Measurements from ENCODE around the gene COL6A3. TPM values are rescaled to one million over a fixed set of nuclear protein-coding genes. Genes with fewer than 3 reads are reported as not detected.

Gene COL6A3
- total and polyA plus RNA-seq, 2 donors (not counting 1 experiment from before 2014, with no cell fraction given), result 0.01 to 0.10 TPM

- Histone ChIP-seq H4K20me1 (ENCODE audit: control insufficient read depth, insufficient read depth, low read length, poor library complexity, severe bottlenecking) (no peaks in the 10 kb centered on the region), H3K9me3 (ENCODE audit: control extremely low read depth in 1 of 3, control insufficient read depth in 2 of 3, insufficient read depth in 1 of 3, low read length in 2 of 3) (no peaks in the 10 kb centered on the region), H3K79me2 (ENCODE audit: control insufficient read depth, insufficient read depth, low read length) (no peaks in the 10 kb centered on the region), H3K4me3 (ENCODE audit: control extremely low read depth in 1 of 5, extremely low read depth in 1 of 5, insufficient read depth in 1 of 5, low read depth in 2 of 5, low read length in 4 of 5) (no peak overlapping the region), H3K27ac (ENCODE audit: low read length in 2 of 2) (no peak overlapping the region), H3K4me1 (ENCODE audit: control insufficient read depth in 2 of 2, insufficient read depth in 2 of 2, low read length in 2 of 2) (no peaks in the 10 kb centered on the region), H2AFZ (ENCODE audit: insufficient read depth, low read depth, low read length, poor library complexity, severe bottlenecking) (no peak overlapping the region), H3K4me2 (replicated peaks; ENCODE audit: low read depth, low read length, poor library complexity, severe bottlenecking) (no peak overlapping the region), H3K9ac (ENCODE audit: low read length) (no peak overlapping the region), H3K27me3 (replicated peaks in 1 of 4; ENCODE audit: control extremely low read depth in 1 of 4, control insufficient read depth in 3 of 4, insufficient read depth in 4 of 4, low read length in 3 of 4) (peaks cover 0 to 8% (median 2%) of the 10 kb centered on the region in 4 experiments), H3K36me3 (replicated peaks in 1 of 2; ENCODE audit: control extremely low read depth in 1 of 2, control insufficient read depth in 1 of 2, extremely low read depth in 1 of 2, insufficient read depth in 2 of 2, low read length in 1 of 2) (no peaks in the 10 kb centered on the region)
- no peak overlapping the region for H3K4me3 Mint-ChIP-seq
- WGBS (ENCODE audit: insufficient coverage), result 90% methylated on average over 7 of the region's 8 CpGs
- peaks cover 28% of the 10 kb centered on the region for H3K27me3 Mint-ChIP-seq
- TF ChIP-seq EZH2 (IDR thresholded peaks at IDR 0.05; ENCODE audit: borderline replicate concordance, insufficient read depth, low read depth, low read length, poor library complexity, severe bottlenecking) (no peak), CTCF (IDR thresholded peaks at IDR 0.05) (no peak)
- no peaks in the 10 kb centered on the region for H3K9me3 Mint-ChIP-seq (ENCODE audit: insufficient read depth)
- no peak for DNase-seq
- H3K4me1 Mint-ChIP-seq, result no peaks in the 10 kb centered on the region
- H3K27ac Mint-ChIP-seq, result no peak overlapping the region
- no peak for ATAC-seq (ENCODE audit: low read depth)
- POLR2A ChIA-PET, result no interaction called here
- intact Hi-C loops (cut with micrococcal nuclease), result no loop called here
- CTCF ChIA-PET, result no interaction called here
Observed at GRCh38 chr2:237408335-237409000, 5.5 kb downstream of the COL6A3 start.

- POLR2A ChIA-PET, result no interaction called here
- Mint-ChIP-seq H3K9me3 (ENCODE audit: insufficient read depth) (no peaks in the 10 kb centered on the region), H3K27me3 (peaks cover 28% of the 10 kb centered on the region), H3K4me3 (no peak overlapping the region), H3K27ac (no peak overlapping the region), H3K4me1 (no peaks in the 10 kb centered on the region)
- H4K20me1 ChIP-seq (ENCODE audit: control insufficient read depth, insufficient read depth, low read length, poor library complexity, severe bottlenecking), result no peaks in the 10 kb centered on the region
- no peaks in the 10 kb centered on the region for H3K79me2 ChIP-seq (ENCODE audit: control insufficient read depth, insufficient read depth, low read length)
- H3K9me3 ChIP-seq (ENCODE audit: control extremely low read depth in 1 of 3, control insufficient read depth in 2 of 3, insufficient read depth in 1 of 3, low read length in 2 of 3), result no peaks in the 10 kb centered on the region
- H2AFZ ChIP-seq (ENCODE audit: insufficient read depth, low read depth, low read length, poor library complexity, severe bottlenecking), result no peak overlapping the region
- H3K36me3 ChIP-seq (replicated peaks in 1 of 2; ENCODE audit: control extremely low read depth in 1 of 2, control insufficient read depth in 1 of 2, extremely low read depth in 1 of 2, insufficient read depth in 2 of 2, low read length in 1 of 2), result no peaks in the 10 kb centered on the region
- intact Hi-C loops (cut with micrococcal nuclease), result no loop called here
- H3K9ac ChIP-seq (ENCODE audit: low read length), result no peak overlapping the region
- ATAC-seq (ENCODE audit: low read depth), result no peak
- WGBS (ENCODE audit: insufficient coverage), result 83% methylated on average over 1 of the region's 4 CpGs
- H3K27ac ChIP-seq (ENCODE audit: low read length in 2 of 2), result no peak overlapping the region
- TF ChIP-seq EZH2 (IDR thresholded peaks at IDR 0.05; ENCODE audit: borderline replicate concordance, insufficient read depth, low read depth, low read length, poor library complexity, severe bottlenecking) (no peak), CTCF (IDR thresholded peaks at IDR 0.05) (no peak)
- no peak for DNase-seq
- CTCF ChIA-PET, result no interaction called here
- H3K27me3 ChIP-seq (replicated peaks in 1 of 4; ENCODE audit: control extremely low read depth in 1 of 4, control insufficient read depth in 3 of 4, insufficient read depth in 4 of 4, low read length in 3 of 4), result peaks cover 0 to 8% (median 2%) of the 10 kb centered on the region in 4 experiments
- no peaks in the 10 kb centered on the region for H3K4me1 ChIP-seq (ENCODE audit: control insufficient read depth in 2 of 2, insufficient read depth in 2 of 2, low read length in 2 of 2)
- H3K4me2 ChIP-seq (replicated peaks; ENCODE audit: low read depth, low read length, poor library complexity, severe bottlenecking), result no peak overlapping the region
- no peak overlapping the region for H3K4me3 ChIP-seq (ENCODE audit: control extremely low read depth in 1 of 5, extremely low read depth in 1 of 5, insufficient read depth in 1 of 5, low read depth in 2 of 5, low read length in 4 of 5)
Observed at GRCh38 chr2:237407700-237408099, 6.3 kb downstream of the COL6A3 start.
